ENCODE data around the gene SNX2. TPM values are rescaled to one million over a fixed set of nuclear protein-coding genes. Genes with fewer than 3 reads are reported as not detected.

Gene SNX2
- total and polyA plus RNA-seq, 4 donors: 30.9 to 102 (median 72.0) TPM

DNA sequence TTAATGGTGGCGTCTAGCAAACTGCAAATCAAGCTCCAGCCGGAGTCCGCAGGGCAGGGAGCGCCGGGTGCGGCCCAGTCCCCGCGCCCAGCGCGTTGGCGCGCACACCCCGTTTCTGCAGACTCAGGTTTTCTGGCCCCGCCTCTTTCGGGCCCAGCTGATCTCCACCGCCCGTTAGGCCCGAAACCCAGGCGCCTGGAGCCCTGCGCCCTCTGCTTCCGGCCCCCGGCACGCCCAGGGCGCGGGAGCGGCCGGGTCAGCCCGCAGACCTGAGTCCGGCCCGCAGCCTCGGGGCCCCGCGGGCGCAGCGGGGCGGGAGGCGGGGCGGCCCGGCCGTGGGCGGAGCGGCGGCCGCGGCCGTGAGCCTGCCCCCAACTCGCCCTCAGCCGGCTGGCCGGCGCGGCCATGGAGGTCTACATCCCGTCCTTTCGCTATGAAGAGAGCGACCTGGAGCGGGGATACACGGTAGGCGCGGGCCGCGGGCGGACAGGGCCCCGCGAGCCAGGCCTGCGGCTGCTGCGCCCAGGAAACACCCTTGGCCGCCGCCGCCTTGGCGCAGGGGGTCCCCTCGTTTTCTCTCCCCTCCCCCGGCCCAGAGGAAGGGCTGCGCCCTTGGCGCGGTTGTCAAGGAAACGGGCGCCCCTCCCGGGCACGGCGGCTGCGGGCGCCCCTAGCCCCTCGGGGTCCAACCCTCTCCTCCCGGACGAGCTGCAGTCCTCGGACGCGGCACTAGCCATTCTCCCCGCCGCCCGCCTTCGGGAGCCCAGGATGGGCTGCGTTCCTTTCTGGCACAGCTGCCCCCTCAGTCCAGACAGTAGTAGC is 70.6 kb downstream of the SNX2 start, which contains the start of gene SNX24:
Gene SNX24, plus strand, starts transcription at position 385 of the 822 bp plus-strand sequence. Its CDS starts 21 bp downstream, at position 406.
- WGBS, 2 donors: 0% methylated on average over 75 to 92 of the region's 92 CpGs
- Histone ChIP-seq H3K4me3 (peak within 1 kb of the TSS; percentile 75), H3K9me3 (ENCODE audit: control insufficient read depth in 4 of 4, insufficient read depth in 3 of 4, low read length in 3 of 4) (peaks cover 0 to 5% (median 0%) of the 10 kb centered on the region in 4 donors), H3K4me1 (ENCODE audit: control insufficient read depth in 5 of 5, insufficient read depth in 5 of 5, low read length in 5 of 5) (peaks cover 0 to 17% (median 8%) of the 10 kb centered on the region in 5 donors), H3K27ac (ENCODE audit: low read depth in 1 of 2, low read length in 1 of 2) (peak within 1 kb of the TSS; percentile 90 to 92), H3K36me3 (ENCODE audit: control insufficient read depth in 4 of 4, insufficient read depth in 4 of 4, low read length in 4 of 4) (no peaks in the 10 kb centered on the region), H3K27me3 (ENCODE audit: control insufficient read depth in 3 of 3, insufficient read depth in 3 of 3, low read length in 2 of 3) (no peaks in the 10 kb centered on the region), H3K9ac (ENCODE audit: insufficient read depth in 1 of 2, low read length in 2 of 2) (peak within 1 kb of the TSS; percentile 74 to 95)
- DNase-seq (peak; percentile 83 to 89 (median 87)), ATAC-seq (ENCODE audit: insufficient read depth, low FRiP score) (peak; percentile 85)
- TF ChIP-seq, protein P1, sequence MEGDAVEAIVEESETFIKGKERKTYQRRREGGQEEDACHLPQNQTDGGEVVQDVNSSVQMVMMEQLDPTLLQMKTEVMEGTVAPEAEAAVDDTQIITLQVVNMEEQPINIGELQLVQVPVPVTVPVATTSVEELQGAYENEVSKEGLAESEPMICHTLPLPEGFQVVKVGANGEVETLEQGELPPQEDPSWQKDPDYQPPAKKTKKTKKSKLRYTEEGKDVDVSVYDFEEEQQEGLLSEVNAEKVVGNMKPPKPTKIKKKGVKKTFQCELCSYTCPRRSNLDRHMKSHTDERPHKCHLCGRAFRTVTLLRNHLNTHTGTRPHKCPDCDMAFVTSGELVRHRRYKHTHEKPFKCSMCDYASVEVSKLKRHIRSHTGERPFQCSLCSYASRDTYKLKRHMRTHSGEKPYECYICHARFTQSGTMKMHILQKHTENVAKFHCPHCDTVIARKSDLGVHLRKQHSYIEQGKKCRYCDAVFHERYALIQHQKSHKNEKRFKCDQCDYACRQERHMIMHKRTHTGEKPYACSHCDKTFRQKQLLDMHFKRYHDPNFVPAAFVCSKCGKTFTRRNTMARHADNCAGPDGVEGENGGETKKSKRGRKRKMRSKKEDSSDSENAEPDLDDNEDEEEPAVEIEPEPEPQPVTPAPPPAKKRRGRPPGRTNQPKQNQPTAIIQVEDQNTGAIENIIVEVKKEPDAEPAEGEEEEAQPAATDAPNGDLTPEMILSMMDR (IDR thresholded peaks at IDR 0.05; ENCODE audit: control extremely low read depth, extremely low read depth): no peak

DNA sequence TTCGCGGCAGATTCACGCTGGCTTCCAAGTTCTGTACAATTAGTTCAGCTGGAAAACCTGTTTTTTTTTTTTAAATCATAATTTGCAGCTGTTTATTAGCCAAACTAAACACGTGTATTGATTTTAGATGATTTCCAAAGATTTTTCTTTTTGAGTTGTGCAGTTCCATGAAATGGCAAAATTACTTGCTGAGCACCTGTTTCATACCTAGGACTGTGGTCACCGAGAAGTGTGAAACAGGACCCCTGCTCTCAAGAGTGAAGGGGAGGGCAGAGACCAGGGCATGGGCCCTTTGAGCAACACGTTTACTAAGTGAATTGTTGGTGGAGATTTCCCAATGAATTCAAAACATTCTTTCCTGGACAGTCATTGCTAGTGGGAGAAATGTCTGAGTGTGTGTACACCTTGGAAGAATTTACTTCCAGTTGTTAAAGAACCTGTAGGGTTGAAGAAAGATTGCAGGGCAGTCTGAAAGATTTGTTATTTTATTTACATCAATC is 71.2 kb downstream of the SNX2 start:
- Histone ChIP-seq H3K27me3 (ENCODE audit: control insufficient read depth in 3 of 3, insufficient read depth in 3 of 3, low read length in 2 of 3) (no peaks in the 10 kb centered on the region), H3K36me3 (ENCODE audit: control insufficient read depth in 4 of 4, insufficient read depth in 4 of 4, low read length in 4 of 4) (peaks cover 0 to 1% (median 0%) of the 10 kb centered on the region in 4 donors), H3K9me3 (ENCODE audit: control insufficient read depth in 4 of 4, insufficient read depth in 3 of 4, low read length in 3 of 4) (no peaks in the 10 kb centered on the region), H3K9ac (ENCODE audit: insufficient read depth in 1 of 2, low read length in 2 of 2) (peak overlapping the region; percentile 16 to 26), H3K4me3 (peak overlapping the region; percentile 75), H3K27ac (ENCODE audit: low read depth in 1 of 2, low read length in 1 of 2) (peak overlapping the region; percentile 90 to 92), H3K4me1 (ENCODE audit: control insufficient read depth in 5 of 5, insufficient read depth in 5 of 5, low read length in 5 of 5) (peaks cover 0 to 17% (median 8%) of the 10 kb centered on the region in 5 donors)
- ATAC-seq (ENCODE audit: insufficient read depth, low FRiP score) (no peak), DNase-seq (peak in 2 of 3 donors; percentile 42 to 43)
- TF ChIP-seq, protein P1 (IDR thresholded peaks at IDR 0.05; ENCODE audit: control extremely low read depth, extremely low read depth): no peak
- WGBS, 2 donors: 5 to 9% methylated on average over 6 of the region's 6 CpGs

DNA sequence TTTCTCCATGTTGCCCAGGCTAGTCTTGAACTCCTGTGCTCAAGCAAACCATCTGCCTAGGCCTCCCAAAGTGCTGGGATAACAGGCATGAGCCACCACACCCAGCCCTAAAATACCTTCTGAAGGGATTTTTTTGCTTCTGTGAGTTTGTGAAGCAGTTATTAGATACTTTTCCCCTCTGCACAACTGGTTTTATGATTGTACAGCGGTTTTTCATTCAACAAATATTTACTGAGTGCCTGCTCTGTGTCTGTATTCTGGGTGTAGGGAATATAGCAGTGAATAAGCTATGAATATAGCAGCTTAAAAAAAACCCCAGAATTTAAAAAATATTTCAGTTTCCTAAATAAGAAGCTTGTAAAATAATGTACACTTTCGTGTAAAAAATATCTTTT is 72.8 kb downstream of the SNX2 start:
- no peak for DNase-seq
- Histone ChIP-seq H3K27me3 (ENCODE audit: control insufficient read depth in 3 of 3, insufficient read depth in 3 of 3, low read length in 2 of 3) (no peaks in the 10 kb centered on the region), H3K27ac (ENCODE audit: low read depth in 1 of 2, low read length in 1 of 2) (peak overlapping the region in 1 of 2 donors; percentile 44), H3K9ac (ENCODE audit: insufficient read depth in 1 of 2, low read length in 2 of 2) (no peak overlapping the region), H3K9me3 (ENCODE audit: control insufficient read depth in 4 of 4, insufficient read depth in 3 of 4, low read length in 3 of 4) (no peaks in the 10 kb centered on the region), H3K36me3 (ENCODE audit: control insufficient read depth in 4 of 4, insufficient read depth in 4 of 4, low read length in 4 of 4) (peaks cover 0 to 1% (median 0%) of the 10 kb centered on the region in 4 donors), H3K4me3 (no peak overlapping the region), H3K4me1 (ENCODE audit: control insufficient read depth in 5 of 5, insufficient read depth in 5 of 5, low read length in 5 of 5) (peaks cover 0 to 17% (median 11%) of the 10 kb centered on the region in 5 donors)
- WGBS, 2 donors: 78 to 89% methylated on average over 2 of the region's 2 CpGs
- TF ChIP-seq, protein P1 (IDR thresholded peaks at IDR 0.05; ENCODE audit: control extremely low read depth, extremely low read depth): no peak
- ATAC-seq (ENCODE audit: insufficient read depth, low FRiP score): no peak

All from lung (tissue), 12 donors.